ENCODE measurements around the gene KAT2A. TPM values are rescaled to one million over a fixed set of nuclear protein-coding genes. Genes with fewer than 3 reads are reported as not detected.
A peak's percentile ranks its signal among the peaks of the same experiment; 100 is the strongest.

Gene KAT2A
- total and polyA plus RNA-seq, 7 experiments from 2014 or later: 6.6 to 71.1 (median 48.6) TPM

DNA sequence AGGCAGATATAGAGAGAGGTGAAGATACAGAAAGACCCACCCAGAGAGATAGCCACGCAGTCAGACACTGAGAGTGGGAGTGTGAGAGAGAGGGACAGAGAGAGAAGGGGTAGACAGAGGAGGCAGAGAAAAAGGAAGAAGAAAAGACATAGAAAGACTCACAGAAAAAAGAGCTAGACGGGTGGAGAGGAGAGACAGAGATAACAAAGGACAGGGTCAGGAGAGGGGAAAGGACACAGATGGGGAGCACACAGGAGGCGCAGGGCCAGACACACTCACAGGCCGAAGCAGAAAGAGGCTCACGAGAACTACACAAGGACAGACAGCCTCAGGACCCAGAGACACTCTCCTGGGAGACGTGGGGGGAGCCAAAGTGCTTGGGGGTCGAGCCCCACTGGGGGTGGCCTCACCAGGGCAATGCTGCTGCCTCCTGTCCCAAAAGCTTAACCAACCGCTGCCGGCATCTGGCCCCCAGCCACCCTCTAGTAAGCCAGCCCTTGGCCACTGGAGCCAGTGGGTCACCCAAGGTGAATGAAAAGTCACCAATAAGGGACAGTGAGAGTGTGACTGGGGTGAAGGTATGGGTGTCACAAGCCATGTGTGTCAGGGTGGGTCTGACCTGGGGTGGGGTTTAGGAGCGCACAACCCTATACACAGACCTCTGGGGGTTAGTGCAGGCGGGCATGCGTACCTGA is 26.6 kb downstream of the KAT2A start:
- CTCF ChIA-PET: no interaction called here
- H3K27ac ChIP-seq (ENCODE audit: low read depth, low read length): no peak overlapping the region
- no peak overlapping the region for H3K4me3 ChIP-seq (ENCODE audit: low read length)
- DNase-seq: no peak
- no peaks in the 10 kb centered on the region for H3K27me3 ChIP-seq (ENCODE audit: control insufficient read depth in 2 of 2, insufficient read depth in 2 of 2, low read length in 2 of 2)
- no peaks in the 10 kb centered on the region for H3K36me3 ChIP-seq (ENCODE audit: control insufficient read depth in 2 of 3, insufficient read depth in 3 of 3, low read length in 3 of 3)
- H3K27me3 Mint-ChIP-seq: peaks cover 0 to 45% (median 23%) of the 10 kb centered on the region in 5 donors
- H3K4me3 Mint-ChIP-seq: no peak overlapping the region
- H3K4me1 ChIP-seq (ENCODE audit: control insufficient read depth in 2 of 2, insufficient read depth in 2 of 2, low read length in 2 of 2): peaks cover 6 to 8% of the 10 kb centered on the region in 2 donors
- intact Hi-C loops (cut with micrococcal nuclease): no loop called here
- no peak for ATAC-seq
- H3K9me3 ChIP-seq (ENCODE audit: control insufficient read depth in 2 of 3, low read length in 3 of 3): no peaks in the 10 kb centered on the region
- no peak overlapping the region for H3K27ac Mint-ChIP-seq
- H3K36me3 Mint-ChIP-seq: no peaks in the 10 kb centered on the region
- H3K9me3 Mint-ChIP-seq: no peaks in the 10 kb centered on the region
- POLR2A ChIA-PET: interaction anchor here (1.3 kb wide), 1 partner anchor 18 kb away, joined by 5 read pairs; the partner anchor contains the start of gene DHX58
- H3K4me1 Mint-ChIP-seq: peaks cover 0 to 11% (median 8%) of the 10 kb centered on the region in 7 donors

DNA sequence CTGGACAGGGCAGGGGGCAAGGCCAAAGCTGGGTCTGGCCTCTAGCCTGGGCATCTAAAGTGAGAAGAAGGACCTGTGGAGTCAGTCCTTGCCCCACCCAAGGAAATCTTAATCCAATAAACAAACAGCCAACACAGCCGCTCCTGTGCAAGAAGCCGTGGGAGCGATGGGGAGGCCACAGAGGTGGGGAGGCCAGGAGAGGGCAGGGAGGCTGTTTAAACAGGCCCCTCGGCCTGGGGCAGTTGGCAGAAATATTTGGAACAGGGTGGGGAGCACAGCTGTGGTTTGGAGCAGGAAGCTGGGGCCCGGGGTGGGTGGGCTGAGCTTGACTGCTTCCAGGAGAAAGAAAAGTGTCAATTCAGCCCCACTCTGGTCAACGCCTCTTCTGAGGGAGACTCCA is 28.2 kb downstream of the KAT2A start:
- no peak for DNase-seq
- no peak for ATAC-seq
- CTCF ChIA-PET: no interaction called here

DNA sequence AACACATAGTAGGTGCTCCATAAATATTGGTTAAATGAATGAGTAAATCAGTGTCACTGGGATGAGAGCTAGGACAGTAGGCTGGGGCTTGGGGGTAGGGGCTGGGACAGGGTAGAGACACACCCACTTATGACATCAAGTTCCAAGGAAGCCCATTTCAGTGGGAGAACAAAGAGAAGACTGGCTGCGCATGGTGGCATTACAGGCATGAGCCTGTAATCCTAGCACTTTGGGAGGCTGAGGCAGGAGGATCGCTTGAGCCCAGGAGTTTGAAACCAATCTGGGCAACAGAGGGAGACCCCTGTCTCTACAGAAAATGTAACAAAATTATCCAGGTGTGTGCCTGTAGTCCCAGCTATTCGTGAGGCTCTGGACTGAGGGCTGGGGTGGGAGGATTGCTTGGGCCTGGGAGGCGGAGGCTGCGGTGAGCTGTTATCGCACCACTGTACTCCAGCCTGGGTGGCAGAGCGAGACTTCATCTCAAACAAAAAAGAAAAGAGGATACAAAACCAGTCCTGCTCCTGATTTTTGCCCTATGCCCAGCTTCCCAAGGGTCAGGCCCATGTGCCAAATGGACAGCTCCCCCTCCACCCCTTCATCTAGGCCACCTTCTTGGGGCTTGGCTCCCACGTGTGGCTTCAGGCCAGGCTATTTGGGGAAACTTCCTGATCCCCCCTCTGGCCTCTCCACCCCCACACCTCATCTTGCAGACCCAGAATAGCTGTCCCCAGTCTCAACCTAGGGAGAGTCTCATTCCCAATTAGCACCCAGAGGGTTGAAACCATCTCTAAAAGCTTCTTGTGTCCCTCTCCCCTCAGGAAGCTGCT is 30.0 kb downstream of the KAT2A start:
- intact Hi-C loops (cut with micrococcal nuclease): no loop called here
- Mint-ChIP-seq H3K36me3 (no peaks in the 10 kb centered on the region), H3K27ac (peak overlapping the region in 1 of 9 donors; percentile 59), H3K4me3 (no peak overlapping the region), H3K9me3 (no peaks in the 10 kb centered on the region), H3K4me1 (peaks cover 0 to 1% (median 0%) of the 10 kb centered on the region in 7 donors), H3K27me3 (peaks cover 0 to 32% (median 11%) of the 10 kb centered on the region in 5 donors)
- POLR2A ChIA-PET: no interaction called here
- Histone ChIP-seq H3K9me3 (ENCODE audit: control insufficient read depth in 2 of 3, low read length in 3 of 3) (no peaks in the 10 kb centered on the region), H3K4me3 (ENCODE audit: low read length) (no peak overlapping the region), H3K4me1 (ENCODE audit: control insufficient read depth in 2 of 2, insufficient read depth in 2 of 2, low read length in 2 of 2) (no peaks in the 10 kb centered on the region), H3K27ac (ENCODE audit: low read depth, low read length) (no peak overlapping the region), H3K36me3 (ENCODE audit: control insufficient read depth in 2 of 3, insufficient read depth in 3 of 3, low read length in 3 of 3) (no peaks in the 10 kb centered on the region), H3K27me3 (ENCODE audit: control insufficient read depth in 2 of 2, insufficient read depth in 2 of 2, low read length in 2 of 2) (no peaks in the 10 kb centered on the region)
- DNase-seq: no peak
- no peak for ATAC-seq
- CTCF ChIA-PET: interaction anchor here (1.3 kb wide), 1 partner anchor 26 kb away, joined by 7 read pairs; no protein-coding TSS in a partner anchor

More for the DNA sequence above, 28.2 kb downstream of the KAT2A start:
- Mint-ChIP-seq H3K4me1 (peaks cover 0 to 8% (median 5%) of the 10 kb centered on the region in 7 donors), H3K9me3 (no peaks in the 10 kb centered on the region), H3K36me3 (no peaks in the 10 kb centered on the region), H3K4me3 (no peak overlapping the region), H3K27me3 (peaks cover 0 to 49% (median 24%) of the 10 kb centered on the region in 5 donors), H3K27ac (no peak overlapping the region)
- no peaks in the 10 kb centered on the region for H3K9me3 ChIP-seq (ENCODE audit: control insufficient read depth in 2 of 3, low read length in 3 of 3)
- intact Hi-C loops (cut with micrococcal nuclease): loop anchor here in 1 of 2 donors (2.0 kb wide), 1 partner anchor 20 kb away; the partner anchor contains the start of gene DHX58
- no peak overlapping the region for H3K27ac ChIP-seq (ENCODE audit: low read depth, low read length)
- H3K36me3 ChIP-seq (ENCODE audit: control insufficient read depth in 2 of 3, insufficient read depth in 3 of 3, low read length in 3 of 3): no peaks in the 10 kb centered on the region
- POLR2A ChIA-PET: no interaction called here
- no peak overlapping the region for H3K4me3 ChIP-seq (ENCODE audit: low read length)
- peaks cover 4 to 6% of the 10 kb centered on the region in 2 donors for H3K4me1 ChIP-seq (ENCODE audit: control insufficient read depth in 2 of 2, insufficient read depth in 2 of 2, low read length in 2 of 2)
- no peaks in the 10 kb centered on the region for H3K27me3 ChIP-seq (ENCODE audit: control insufficient read depth in 2 of 2, insufficient read depth in 2 of 2, low read length in 2 of 2)

DNA sequence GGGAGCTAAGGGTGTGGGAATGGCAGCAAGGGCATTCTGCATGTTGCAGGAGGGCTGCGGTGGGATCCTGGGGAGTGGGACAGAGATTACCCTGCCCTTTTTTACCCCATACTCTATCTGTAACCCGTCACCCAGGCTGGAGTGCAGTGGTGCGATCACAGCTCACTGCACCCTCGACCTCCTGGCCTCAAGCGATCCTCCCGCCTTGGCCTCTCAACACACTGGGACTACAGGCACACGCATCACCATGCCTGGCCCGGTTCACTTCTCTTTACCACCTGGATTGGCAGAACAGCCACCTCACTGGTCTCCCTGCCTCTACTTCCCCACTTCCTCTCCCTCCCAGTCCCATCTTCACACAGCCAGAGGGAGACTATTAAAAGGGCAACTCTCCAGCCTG is 32.4 kb downstream of the KAT2A start:
- Mint-ChIP-seq H3K27me3 (peaks cover 0 to 25% (median 11%) of the 10 kb centered on the region in 5 donors), H3K27ac (no peak overlapping the region), H3K4me3 (no peak overlapping the region), H3K36me3 (no peaks in the 10 kb centered on the region), H3K4me1 (peaks cover 0 to 1% (median 0%) of the 10 kb centered on the region in 7 donors), H3K9me3 (no peaks in the 10 kb centered on the region)
- DNase-seq: no peak
- ChIA-PET POLR2A (no interaction called here), CTCF (no interaction called here)
- H3K9me3 ChIP-seq (ENCODE audit: control insufficient read depth in 2 of 3, low read length in 3 of 3): no peaks in the 10 kb centered on the region
- no peaks in the 10 kb centered on the region for H3K27me3 ChIP-seq (ENCODE audit: control insufficient read depth in 2 of 2, insufficient read depth in 2 of 2, low read length in 2 of 2)
- H3K27ac ChIP-seq (ENCODE audit: low read depth, low read length): no peak overlapping the region
- H3K36me3 ChIP-seq (ENCODE audit: control insufficient read depth in 2 of 3, insufficient read depth in 3 of 3, low read length in 3 of 3): no peaks in the 10 kb centered on the region
- ATAC-seq: no peak
- no peak overlapping the region for H3K4me3 ChIP-seq (ENCODE audit: low read length)
- no peaks in the 10 kb centered on the region for H3K4me1 ChIP-seq (ENCODE audit: control insufficient read depth in 2 of 2, insufficient read depth in 2 of 2, low read length in 2 of 2)
- intact Hi-C loops (cut with micrococcal nuclease): no loop called here

DNA sequence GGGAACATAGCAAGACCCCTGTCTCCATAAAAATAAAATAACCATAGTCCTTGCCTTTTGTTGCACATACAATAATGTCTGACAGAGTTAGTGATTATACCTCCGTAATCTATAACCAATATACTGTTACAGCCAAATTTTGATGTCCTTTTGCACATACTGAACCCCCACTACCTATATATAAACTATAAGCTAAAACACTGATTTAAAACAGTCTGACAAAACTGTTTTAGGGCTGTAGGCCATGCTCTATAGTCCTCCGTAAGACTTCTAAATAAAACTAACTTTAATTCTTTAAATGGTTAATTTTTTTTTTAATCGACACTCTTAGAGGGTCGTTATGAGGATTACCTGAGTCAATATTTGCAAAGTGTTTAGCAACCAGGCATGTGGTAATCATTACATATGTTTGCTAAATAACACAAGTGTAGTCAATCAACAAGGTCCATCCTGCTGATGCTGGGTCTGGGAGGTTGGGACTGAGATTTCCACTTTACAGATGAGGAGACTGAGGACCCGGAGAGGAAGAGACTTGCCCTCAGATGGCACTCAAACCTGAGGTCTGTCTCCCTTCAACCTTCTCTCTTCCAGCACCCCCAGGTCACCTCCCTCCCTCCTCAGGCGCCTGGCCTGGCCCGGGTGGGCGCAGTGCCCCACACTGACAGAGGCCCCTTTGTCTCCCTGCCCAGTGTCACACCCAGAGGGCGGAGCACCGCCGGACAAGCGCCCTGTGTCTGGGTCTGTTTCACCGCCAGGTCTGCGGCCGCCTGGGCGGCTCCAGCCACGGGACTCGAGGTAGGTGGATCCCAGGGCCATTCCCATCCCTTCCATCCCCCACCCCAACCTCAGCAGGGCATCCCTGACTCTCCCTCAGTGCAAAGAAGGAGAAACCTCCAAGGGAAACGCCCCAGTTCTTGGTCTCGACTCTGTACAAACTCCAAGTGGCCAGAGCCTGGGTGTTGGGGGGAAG is 33.1 kb downstream of the KAT2A start:
- intact Hi-C loops (cut with micrococcal nuclease): no loop called here
- Mint-ChIP-seq H3K4me1 (peaks cover 0 to 1% (median 0%) of the 10 kb centered on the region in 7 donors), H3K27ac (no peak overlapping the region), H3K27me3 (peaks cover 0 to 25% (median 11%) of the 10 kb centered on the region in 5 donors), H3K36me3 (no peaks in the 10 kb centered on the region), H3K9me3 (no peaks in the 10 kb centered on the region), H3K4me3 (no peak overlapping the region)
- Histone ChIP-seq H3K36me3 (ENCODE audit: control insufficient read depth in 2 of 3, insufficient read depth in 3 of 3, low read length in 3 of 3) (no peaks in the 10 kb centered on the region), H3K27ac (ENCODE audit: low read depth, low read length) (no peak overlapping the region), H3K4me1 (ENCODE audit: control insufficient read depth in 2 of 2, insufficient read depth in 2 of 2, low read length in 2 of 2) (no peaks in the 10 kb centered on the region), H3K27me3 (ENCODE audit: control insufficient read depth in 2 of 2, insufficient read depth in 2 of 2, low read length in 2 of 2) (no peaks in the 10 kb centered on the region), H3K4me3 (ENCODE audit: low read length) (no peak overlapping the region), H3K9me3 (ENCODE audit: control insufficient read depth in 2 of 3, low read length in 3 of 3) (no peaks in the 10 kb centered on the region)
- DNase-seq: no peak
- ChIA-PET CTCF (no interaction called here), POLR2A (no interaction called here)
- no peak for ATAC-seq

DNA sequence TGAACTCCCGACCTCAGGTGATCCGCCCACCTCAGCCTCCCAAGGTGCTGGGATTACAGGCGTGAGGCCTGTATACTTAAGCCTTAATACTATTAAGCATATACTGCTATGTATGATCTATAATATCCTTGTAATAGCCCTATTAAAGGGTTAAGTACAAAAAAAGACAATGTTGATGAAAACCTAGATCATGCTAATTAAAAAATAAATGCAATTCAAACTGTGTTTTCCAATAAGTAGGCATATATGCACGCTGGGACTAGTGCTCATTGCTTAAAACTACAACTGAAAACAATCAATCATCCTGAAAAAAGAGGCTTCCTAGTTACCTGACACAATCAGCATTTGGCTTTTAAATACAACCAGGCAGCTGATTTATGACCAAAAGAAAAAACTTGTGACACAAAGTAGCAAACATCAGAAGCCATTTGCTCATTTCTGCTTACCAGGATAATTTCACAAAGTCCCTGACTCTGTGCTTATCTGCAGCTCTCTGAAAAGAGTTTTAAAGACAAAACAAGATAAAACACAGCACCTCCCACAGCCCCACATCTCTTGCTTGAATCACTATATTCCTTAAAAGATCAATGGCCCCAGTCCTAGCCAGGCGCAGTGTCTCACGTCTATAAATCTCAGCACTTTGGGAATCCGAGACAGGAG is 34.0 kb downstream of the KAT2A start:
- Mint-ChIP-seq H3K27ac (no peak overlapping the region), H3K4me1 (peaks cover 0 to 1% (median 0%) of the 10 kb centered on the region in 7 donors), H3K27me3 (peaks cover 0 to 23% (median 11%) of the 10 kb centered on the region in 5 donors), H3K4me3 (no peak overlapping the region), H3K36me3 (no peaks in the 10 kb centered on the region), H3K9me3 (no peaks in the 10 kb centered on the region)
- no peak overlapping the region for H3K27ac ChIP-seq (ENCODE audit: low read depth, low read length)
- H3K9me3 ChIP-seq (ENCODE audit: control insufficient read depth in 2 of 3, low read length in 3 of 3): no peaks in the 10 kb centered on the region
- no peaks in the 10 kb centered on the region for H3K36me3 ChIP-seq (ENCODE audit: control insufficient read depth in 2 of 3, insufficient read depth in 3 of 3, low read length in 3 of 3)
- CTCF ChIA-PET: no interaction called here
- no peak overlapping the region for H3K4me3 ChIP-seq (ENCODE audit: low read length)
- no peaks in the 10 kb centered on the region for H3K4me1 ChIP-seq (ENCODE audit: control insufficient read depth in 2 of 2, insufficient read depth in 2 of 2, low read length in 2 of 2)
- no peaks in the 10 kb centered on the region for H3K27me3 ChIP-seq (ENCODE audit: control insufficient read depth in 2 of 2, insufficient read depth in 2 of 2, low read length in 2 of 2)
- ATAC-seq (no peak), DNase-seq (no peak)
- intact Hi-C loops (cut with micrococcal nuclease): no loop called here
- POLR2A ChIA-PET: no interaction called here
